Upper lobe of left lung (tissue), 4 donors: ENCODE results near the gene CFAP58.

Source experiments
- CTCF ChIP-seq, 6 experiments: fragments of 450-650 bp in 4 of 6; fragments of 200-600 bp in 2 of 6; sonication (generic) in 2 of 6; IDR thresholded peaks; one replicate each; pipeline ENCODE4 v1.5.1; 2016 to 2019; ENCODE audit warnings: antibody characterized with exemption in 6 of 6
- POLR2A ChIP-seq, 4 donors: fragments of 450-650 bp; IDR thresholded peaks; one replicate each; pipeline ENCODE4 v1.5.1; 2016 to 2017; ENCODE audit warnings: antibody characterized with exemption in 4 of 4, mild to moderate bottlenecking in 2 of 4
- POLR2AphosphoS5 ChIP-seq, 2 donors: sonication (generic); formaldehyde crosslinking; IDR thresholded peaks; one replicate each; pipeline ENCODE4 v1.5.1; 2017; ENCODE audit warnings: antibody characterized with exemption in 2 of 2

GRCh38 chr10:104324931-104325330 is 28.7 kb upstream of the CFAP58 start:
- TF ChIP-seq CTCF (IDR thresholded peaks at IDR 0.05) (no peak), POLR2AphosphoS5 (IDR thresholded peaks at IDR 0.05) (no peak), POLR2A (IDR thresholded peaks at IDR 0.05) (no peak)
